HG02852 (cell line): ENCODE data around the gene NISCH.

ENCODE experiments used
- ATAC-seq: cut with Tn5 transposase; IDR thresholded peaks from one replicate; pipeline ENCODE4 v1.9.1; 2021; ENCODE audit warnings: mild to moderate bottlenecking, moderate library complexity; ENCODE audit not compliant: unreplicated experiment

Gene NISCH

GRCh38 chr3:52470920-52471319 is 15.5 kb downstream of the NISCH start:
- no peak for ATAC-seq

GRCh38 chr3:52471371-52472238 is 16.2 kb downstream of the NISCH start:
- no peak for ATAC-seq

GRCh38 chr3:52472239-52473000 is 17.0 kb downstream of the NISCH start:
- ATAC-seq = no peak

- ATAC-seq = no peak
These were observed 17.6 kb downstream of the NISCH start for GRCh38 chr3:52473026-52473425.

GRCh38 chr3:52477076-52477795 is 21.8 kb downstream of the NISCH start:
- ATAC-seq = no peak

- no peak for ATAC-seq
These were observed 22.3 kb downstream of the NISCH start for GRCh38 chr3:52477796-52478095.

- ATAC-seq = no peak
These were observed 23.9 kb downstream of the NISCH start for GRCh38 chr3:52479037-52479876.

GRCh38 chr3:52479877-52480575 is 24.6 kb downstream of the NISCH start:
- ATAC-seq = no peak

- no peak for ATAC-seq
These were observed 25.6 kb downstream of the NISCH start for GRCh38 chr3:52480768-52481715.

- ATAC-seq = no peak
These were observed 26.6 kb downstream of the NISCH start for GRCh38 chr3:52481819-52482521.

- ATAC-seq = no peak
These were observed 27.7 kb downstream of the NISCH start for GRCh38 chr3:52483081-52483480.

- no peak for ATAC-seq
These were observed 28.4 kb downstream of the NISCH start for GRCh38 chr3:52483577-52484381.

- ATAC-seq = no peak
These were observed 29.5 kb downstream of the NISCH start for GRCh38 chr3:52484680-52485461.

GRCh38 chr3:52487050-52487787 is 31.8 kb downstream of the NISCH start:
- no peak for ATAC-seq

- no peak for ATAC-seq
These were observed 32.6 kb downstream of the NISCH start for GRCh38 chr3:52487788-52488691.
